Esophagus (tissue), 2 donors: ENCODE measurements around the gene FLCN. TPM values are rescaled to one million over a fixed set of nuclear protein-coding genes. Genes with fewer than 3 reads are reported as not detected.

Experiments used
- H3K27ac ChIP-seq, 2 donors: one replicate each; pipeline ENCODE4 v1.5.1; 2013; ENCODE audit warnings: low read depth in 2 of 2, mild to moderate bottlenecking in 2 of 2, inconsistent platforms in 1 of 2, low read length in 1 of 2, moderate library complexity in 1 of 2
- H3K27me3 ChIP-seq, 2 donors: one replicate each; pipeline ENCODE4 v1.6.1; 2013; ENCODE audit warnings: low read length in 2 of 2, control low read depth in 1 of 2, mild to moderate bottlenecking in 1 of 2; ENCODE audit not compliant: insufficient read depth in 2 of 2, control insufficient read depth in 1 of 2
- H3K36me3 ChIP-seq, 2 donors: one replicate each; pipeline ENCODE4 v1.6.1; 2013; ENCODE audit warnings: low read length in 1 of 2; ENCODE audit not compliant: control insufficient read depth in 2 of 2, insufficient read depth in 2 of 2
- H3K4me1 ChIP-seq, 2 donors: one replicate each; pipeline ENCODE4 v1.6.1; 2013; ENCODE audit warnings: low read length in 1 of 2; ENCODE audit not compliant: control insufficient read depth in 2 of 2, insufficient read depth in 2 of 2
- H3K4me3 ChIP-seq, 2 donors: one replicate each; pipeline ENCODE4 v1.5.1; 2013; ENCODE audit warnings: low read length in 2 of 2, mild to moderate bottlenecking in 2 of 2, low read depth in 1 of 2, moderate library complexity in 1 of 2
- H3K9me3 ChIP-seq, 2 donors: one replicate each; pipeline ENCODE4 v1.6.1; 2013; ENCODE audit warnings: mild to moderate bottlenecking in 2 of 2, low read depth in 1 of 2, low read length in 1 of 2, moderate library complexity in 1 of 2; ENCODE audit not compliant: control insufficient read depth in 2 of 2, insufficient read depth in 1 of 2
- WGBS, 2 donors: extraction: QIAGEN DNeasy Blood & Tissue Kit; methylation state at CpG; one replicate each; pipeline ENCODE4 v1.1.7; 2013; 5-methylcytosine and 5-hydroxymethylcytosine counted together
- polyA plus RNA-seq, 2 donors: library from polyadenylated mRNA; stranded (reverse); fragments of 200-250 nt; gene quantifications; one replicate each; pipeline ENCODE4 v1.2.3, GENCODE V29; 2013
- donor health status: healthy with polysubstance abuse.
- donor health status: Bipolar disorder and iron deficiency.

The FLCN gene
- polyA plus RNA-seq, 2 donors: 10.3 to 16.3 TPM

DNA sequence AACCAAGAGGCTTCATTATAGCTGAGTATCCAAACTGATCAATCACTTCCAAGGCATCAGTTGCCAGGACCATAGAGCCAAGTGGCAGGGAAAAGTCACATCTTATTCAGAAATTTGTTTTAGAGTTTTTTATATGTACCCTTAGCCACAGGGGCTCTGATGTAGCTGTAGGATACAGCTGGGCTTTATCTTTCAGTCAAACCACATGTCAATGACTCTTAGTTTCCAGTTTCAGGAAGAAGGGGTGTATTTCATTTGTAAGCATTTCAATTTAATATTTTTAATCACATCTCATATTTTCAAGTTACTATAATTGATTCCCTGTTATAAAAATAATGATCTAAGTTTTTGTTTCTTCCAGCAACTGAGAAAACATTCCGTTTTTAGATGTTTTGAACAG, 2.9 kb upstream of the FLCN start:
- H3K9me3 ChIP-seq: no peaks in the 10 kb centered on the region
- H3K27me3 ChIP-seq: no peaks in the 10 kb centered on the region
- peaks cover 2 to 3% of the 10 kb centered on the region in 2 donors for H3K4me1 ChIP-seq
- WGBS, 2 donors: 62 to 69% methylated on average over 1 of the region's 1 CpG
- no peaks in the 10 kb centered on the region for H3K36me3 ChIP-seq
- no peak overlapping the region for H3K27ac ChIP-seq
- H3K4me3 ChIP-seq: no peak overlapping the region

DNA sequence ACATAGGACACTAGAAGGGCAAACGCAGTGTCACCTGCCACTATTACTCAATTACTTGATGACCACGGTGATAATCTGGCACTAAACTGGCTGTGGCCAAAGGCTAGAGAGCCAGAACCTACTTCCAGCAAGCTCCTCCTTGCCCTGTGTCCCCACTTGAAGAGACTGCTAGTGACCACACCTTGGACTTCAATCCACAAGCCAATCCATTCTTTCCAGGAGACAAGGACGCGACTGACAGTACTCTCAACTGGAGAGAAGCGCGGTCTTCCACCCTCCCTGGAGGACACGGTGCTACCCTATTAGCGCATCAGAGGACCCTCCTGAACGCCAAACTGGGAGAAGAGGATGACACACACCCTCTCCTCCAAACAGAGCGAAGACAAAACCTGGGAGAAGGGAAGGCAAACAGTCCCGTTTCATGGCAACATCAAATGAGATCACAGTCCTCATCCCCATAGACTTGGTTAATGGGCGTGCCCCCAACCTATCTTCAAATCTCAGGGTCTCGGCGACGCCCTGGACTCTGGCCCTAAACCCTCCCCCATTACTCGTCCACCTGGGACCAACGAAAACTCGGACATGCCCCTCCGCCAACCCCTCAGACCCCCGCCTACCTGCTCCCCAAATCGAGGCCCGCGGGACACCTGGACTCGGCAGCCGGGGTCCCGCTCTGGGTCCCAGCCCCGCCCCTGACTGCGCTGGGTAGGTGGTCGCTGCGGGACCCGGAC, 508 bp downstream of the FLCN start:
- Histone ChIP-seq H3K4me1 (peaks cover 3 to 4% of the 10 kb centered on the region in 2 donors), H3K4me3 (peak overlapping the region; percentile 92 to 96), H3K27ac (peak overlapping the region; percentile 93 to 95), H3K36me3 (peaks cover 0 to 10% of the 10 kb centered on the region in 2 donors), H3K9me3 (peaks cover 0 to 2% of the 10 kb centered on the region in 2 donors), H3K27me3 (no peaks in the 10 kb centered on the region)
- WGBS, 2 donors: 1% methylated on average over 31 of the region's 31 CpGs

DNA sequence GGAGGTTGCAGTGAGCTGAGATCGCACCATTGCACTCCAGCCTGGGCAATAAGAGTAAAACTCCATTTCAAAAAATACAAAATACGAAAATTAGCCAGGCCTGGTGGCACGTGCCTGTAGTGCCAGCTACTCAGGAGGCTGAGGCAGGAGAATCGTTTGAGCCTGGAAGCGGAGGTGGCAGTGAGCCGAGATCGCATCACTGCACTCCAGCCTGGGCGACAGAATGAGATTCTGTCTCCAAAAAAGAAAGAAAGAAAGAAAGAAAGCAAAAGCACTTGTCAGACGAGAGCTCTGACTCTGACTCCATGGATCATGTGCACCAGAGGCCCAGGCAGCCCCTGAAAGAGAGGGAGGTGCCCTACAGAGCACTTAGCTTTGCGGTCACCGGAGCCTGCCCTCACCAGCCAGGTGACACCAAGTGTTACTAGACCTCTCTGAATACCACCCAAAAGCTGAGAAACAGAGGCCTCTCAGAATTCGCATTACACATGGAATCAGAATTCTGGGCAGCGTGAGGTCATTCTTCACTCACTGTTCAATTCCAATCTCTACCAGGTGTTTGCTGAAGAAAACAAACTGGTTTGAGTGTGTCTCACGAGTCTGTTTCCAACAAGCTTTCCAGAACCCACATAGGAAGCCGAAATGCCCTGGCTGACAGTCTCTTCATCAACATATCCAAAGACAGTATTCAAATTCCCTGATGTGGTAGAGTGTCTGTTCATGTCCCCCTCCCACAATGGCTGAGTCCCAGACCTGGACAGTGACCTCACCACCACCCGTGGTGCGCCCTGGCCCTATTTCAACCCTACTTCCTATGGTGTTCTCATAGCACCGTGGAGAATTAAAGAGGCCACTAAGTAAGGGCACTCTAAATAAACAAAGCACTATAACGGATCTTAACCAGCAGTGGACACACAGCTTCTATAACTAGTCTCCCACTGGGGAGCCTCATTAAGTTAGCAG, 1.5 kb downstream of the FLCN start:
- Histone ChIP-seq H3K27me3 (no peaks in the 10 kb centered on the region), H3K36me3 (peaks cover 0 to 16% of the 10 kb centered on the region in 2 donors), H3K9me3 (peaks cover 0 to 2% of the 10 kb centered on the region in 2 donors), H3K4me1 (peaks cover 3 to 4% of the 10 kb centered on the region in 2 donors), H3K4me3 (peak overlapping the region; percentile 92 to 96), H3K27ac (peak overlapping the region in 1 of 2 donors; percentile 95)
- 44 to 46% methylated on average over 19 of the region's 19 CpGs for WGBS, 2 donors

DNA sequence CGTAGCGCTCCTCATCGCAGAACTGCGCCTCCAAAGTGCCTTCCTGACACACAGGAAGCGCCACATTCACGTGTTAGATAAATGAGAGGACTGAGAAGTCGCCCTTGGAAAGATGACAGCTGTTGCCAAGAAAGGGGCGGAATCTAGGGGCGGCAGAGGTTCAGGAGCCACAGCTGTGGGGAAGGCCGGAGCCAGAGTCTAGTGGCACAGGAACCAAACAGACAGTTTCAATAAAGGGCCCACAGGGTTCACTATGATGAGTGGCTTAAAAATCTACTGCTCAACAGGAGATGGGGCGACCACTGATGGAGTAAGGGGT, 4.7 kb downstream of the FLCN start:
- Histone ChIP-seq H3K9me3 (peaks cover 0 to 2% of the 10 kb centered on the region in 2 donors), H3K27me3 (no peaks in the 10 kb centered on the region), H3K27ac (no peak overlapping the region), H3K4me1 (peaks cover 3 to 4% of the 10 kb centered on the region in 2 donors), H3K4me3 (no peak overlapping the region), H3K36me3 (peaks cover 3 to 40% of the 10 kb centered on the region in 2 donors)
- WGBS, 2 donors: 74 to 80% methylated on average over 11 of the region's 11 CpGs

DNA sequence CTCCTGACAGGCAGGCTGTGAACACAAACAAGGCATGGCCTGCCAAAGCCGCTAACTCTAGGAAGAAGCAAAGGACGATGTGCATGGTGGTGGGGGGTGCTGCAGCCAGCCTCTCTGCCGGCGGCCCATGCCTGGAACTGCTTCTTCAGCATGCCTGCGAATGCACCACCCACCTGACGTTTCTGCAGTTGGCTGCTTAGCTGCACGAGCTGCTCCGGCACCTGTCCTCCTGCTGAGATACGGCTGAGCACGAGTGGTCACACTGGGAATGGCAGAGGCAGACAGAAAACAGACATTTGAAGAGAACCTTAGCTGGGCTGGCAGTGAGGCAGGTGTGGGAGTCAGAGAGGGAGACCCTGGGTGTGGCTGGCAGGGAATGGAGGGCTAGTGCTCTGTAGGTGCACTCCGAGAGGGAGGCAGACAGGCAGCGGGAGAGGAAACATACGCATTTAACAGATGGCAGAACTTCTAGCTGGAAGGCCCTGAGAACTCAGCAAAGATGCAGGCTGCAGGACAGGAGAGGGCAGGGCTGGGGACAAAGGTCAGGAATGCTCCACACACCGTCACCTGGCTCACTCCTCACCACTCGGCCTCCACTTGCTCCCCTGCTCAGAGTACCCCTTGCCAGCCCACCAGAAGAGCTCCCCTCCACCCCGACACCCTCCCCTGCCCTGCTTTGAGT, 5.2 kb downstream of the FLCN start:
- 74 to 82% methylated on average over 16 of the region's 16 CpGs for WGBS, 2 donors
- Histone ChIP-seq H3K4me1 (peaks cover 3 to 4% of the 10 kb centered on the region in 2 donors), H3K27ac (no peak overlapping the region), H3K9me3 (peaks cover 0 to 2% of the 10 kb centered on the region in 2 donors), H3K36me3 (peaks cover 3 to 45% of the 10 kb centered on the region in 2 donors), H3K27me3 (no peaks in the 10 kb centered on the region), H3K4me3 (no peak overlapping the region)

DNA sequence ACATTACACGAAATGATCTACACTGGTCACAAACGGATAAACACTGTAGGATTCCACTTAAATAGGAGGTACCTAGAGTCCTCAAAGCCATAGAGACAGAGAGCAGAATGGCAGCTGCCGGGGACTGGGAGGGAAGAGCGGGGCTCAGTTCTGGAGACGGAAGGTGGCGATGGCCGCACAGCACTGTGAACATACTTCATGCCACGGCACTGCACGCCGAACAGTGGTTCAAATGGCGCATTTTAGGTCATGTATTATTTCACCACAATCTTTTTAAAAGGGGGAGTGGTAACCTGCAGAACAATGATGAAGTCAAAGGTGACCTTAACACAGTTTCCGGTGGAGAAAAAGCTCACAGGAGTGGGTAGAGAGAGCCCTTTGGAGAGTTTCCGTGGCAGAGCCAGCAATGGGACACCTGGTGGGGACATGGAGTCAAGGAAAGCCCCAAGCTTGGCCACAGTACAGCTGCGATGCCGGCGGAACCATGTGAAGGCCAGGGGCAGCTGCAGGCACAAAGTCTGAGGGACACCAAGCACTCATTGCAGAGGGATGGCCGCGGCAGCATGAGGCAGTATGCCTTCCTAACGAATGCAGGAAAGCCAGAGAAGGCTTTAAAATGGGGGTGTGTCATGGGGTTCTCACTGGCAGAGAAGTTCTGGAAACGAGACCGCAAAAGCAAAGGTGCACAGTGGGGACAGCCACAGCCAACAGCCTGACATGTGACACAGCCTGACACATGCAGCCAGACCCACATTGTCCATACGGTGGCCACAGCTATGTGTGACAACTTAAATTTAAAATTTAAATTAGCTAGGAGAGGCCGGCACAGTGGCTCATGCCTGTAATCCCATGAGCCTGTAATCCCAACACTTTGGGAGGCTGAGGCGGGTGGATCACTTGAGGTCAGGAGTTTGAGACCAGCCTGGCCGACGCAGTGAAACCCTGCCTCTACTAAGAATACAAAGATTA, 7.3 kb downstream of the FLCN start:
- Histone ChIP-seq H3K27me3 (no peaks in the 10 kb centered on the region), H3K9me3 (peaks cover 0 to 2% of the 10 kb centered on the region in 2 donors), H3K4me3 (no peak overlapping the region), H3K4me1 (peaks cover 0 to 2% of the 10 kb centered on the region in 2 donors), H3K36me3 (peaks cover 11 to 60% of the 10 kb centered on the region in 2 donors), H3K27ac (no peak overlapping the region)
- 91 to 92% methylated on average over 26 of the region's 26 CpGs for WGBS, 2 donors

DNA sequence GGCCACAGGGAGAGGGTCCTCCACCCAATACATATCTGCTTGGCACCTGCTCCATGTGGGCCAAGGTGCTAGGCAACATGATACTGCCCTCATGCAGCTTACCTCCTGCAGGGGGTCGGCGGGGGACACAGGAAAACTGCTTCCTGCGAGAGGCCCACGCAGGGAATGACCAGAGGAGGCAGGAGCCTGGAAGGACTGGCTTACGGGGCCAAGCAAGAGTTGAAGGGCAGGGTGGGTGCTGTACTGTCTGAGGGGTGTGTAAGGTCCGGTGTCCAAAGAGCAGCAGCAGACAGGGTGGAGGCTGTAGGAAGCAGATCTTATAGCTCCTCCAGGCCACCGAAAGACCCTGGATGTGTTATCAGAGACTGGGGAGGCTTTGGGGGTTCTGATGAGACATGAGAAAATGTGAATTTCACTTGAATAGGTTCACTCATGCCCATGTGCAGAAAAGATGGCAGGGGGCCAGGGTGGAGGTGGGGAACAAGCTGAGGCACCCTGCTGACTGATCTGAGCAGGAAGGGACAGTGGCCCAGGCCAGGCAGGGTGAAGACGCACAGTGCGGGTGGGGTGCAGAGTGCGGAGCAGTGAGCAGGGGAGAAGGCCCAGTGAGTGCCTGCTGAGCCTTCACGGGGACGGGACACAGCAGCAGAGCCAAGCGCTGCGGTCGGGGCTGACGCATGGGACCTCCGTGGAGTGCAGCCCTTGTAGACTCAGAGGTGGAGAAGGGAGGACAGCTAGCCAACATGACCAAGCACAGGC, 8.3 kb downstream of the FLCN start:
- WGBS, 2 donors: 93 to 94% methylated on average over 17 of the region's 17 CpGs
- peaks cover 0 to 2% of the 10 kb centered on the region in 2 donors for H3K4me1 ChIP-seq
- no peak overlapping the region for H3K4me3 ChIP-seq
- no peak overlapping the region for H3K27ac ChIP-seq
- peaks cover 15 to 66% of the 10 kb centered on the region in 2 donors for H3K36me3 ChIP-seq
- H3K27me3 ChIP-seq: no peaks in the 10 kb centered on the region
- H3K9me3 ChIP-seq: peaks cover 0 to 2% of the 10 kb centered on the region in 2 donors
